ENCODE measurements around the gene DNAI4. TPM values are rescaled to one million over a fixed set of nuclear protein-coding genes. Genes with fewer than 3 reads are reported as not detected.
A peak's percentile ranks its signal among the peaks of the same experiment; 100 is the strongest.

The DNAI4 gene
- total RNA-seq, 1 experiment from 2014 or later, result 2.1 TPM

DNA sequence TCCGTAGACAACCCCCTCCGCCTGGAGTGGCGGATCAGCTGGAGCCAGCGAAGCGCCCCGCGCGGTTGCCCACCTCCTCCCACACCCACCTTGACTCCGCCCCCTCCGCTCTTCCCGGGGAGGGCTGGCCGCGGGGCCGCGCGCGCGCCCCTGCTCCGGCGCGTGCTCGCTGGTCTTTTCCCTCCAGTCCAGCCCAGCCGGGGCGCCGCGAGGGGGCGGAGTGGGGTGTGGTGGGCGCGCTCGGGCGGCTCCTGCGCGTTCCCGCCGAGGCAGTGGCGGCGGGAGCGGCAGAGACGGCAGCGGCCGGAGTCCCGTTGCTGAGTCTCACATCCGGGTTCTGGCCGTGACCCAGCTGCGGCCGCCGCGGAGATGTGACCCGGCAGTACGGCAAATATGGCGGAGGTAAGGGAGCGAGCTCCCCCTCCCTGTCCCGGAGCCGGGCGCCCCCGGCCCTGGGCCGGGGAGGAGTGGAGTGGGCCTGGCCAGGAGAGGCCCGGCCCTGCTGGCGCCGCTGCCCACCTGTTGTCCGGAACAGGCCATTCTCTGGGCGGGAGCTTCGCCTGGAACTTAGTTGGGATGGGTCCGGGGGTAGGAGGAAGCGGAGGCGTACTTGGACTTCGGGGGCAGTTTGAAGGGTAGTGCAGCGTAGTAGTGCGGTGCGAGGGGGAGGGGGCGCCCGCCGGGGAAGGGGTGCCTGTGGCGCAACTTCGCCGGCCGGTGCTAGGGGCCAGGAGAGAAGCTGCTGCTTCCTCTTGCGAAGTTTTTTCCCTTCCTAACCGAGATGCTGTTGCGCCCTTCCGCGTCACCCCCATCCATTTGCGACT lies 5.6 kb upstream of the DNAI4 start (continued):
- TF ChIP-seq, protein P1, sequence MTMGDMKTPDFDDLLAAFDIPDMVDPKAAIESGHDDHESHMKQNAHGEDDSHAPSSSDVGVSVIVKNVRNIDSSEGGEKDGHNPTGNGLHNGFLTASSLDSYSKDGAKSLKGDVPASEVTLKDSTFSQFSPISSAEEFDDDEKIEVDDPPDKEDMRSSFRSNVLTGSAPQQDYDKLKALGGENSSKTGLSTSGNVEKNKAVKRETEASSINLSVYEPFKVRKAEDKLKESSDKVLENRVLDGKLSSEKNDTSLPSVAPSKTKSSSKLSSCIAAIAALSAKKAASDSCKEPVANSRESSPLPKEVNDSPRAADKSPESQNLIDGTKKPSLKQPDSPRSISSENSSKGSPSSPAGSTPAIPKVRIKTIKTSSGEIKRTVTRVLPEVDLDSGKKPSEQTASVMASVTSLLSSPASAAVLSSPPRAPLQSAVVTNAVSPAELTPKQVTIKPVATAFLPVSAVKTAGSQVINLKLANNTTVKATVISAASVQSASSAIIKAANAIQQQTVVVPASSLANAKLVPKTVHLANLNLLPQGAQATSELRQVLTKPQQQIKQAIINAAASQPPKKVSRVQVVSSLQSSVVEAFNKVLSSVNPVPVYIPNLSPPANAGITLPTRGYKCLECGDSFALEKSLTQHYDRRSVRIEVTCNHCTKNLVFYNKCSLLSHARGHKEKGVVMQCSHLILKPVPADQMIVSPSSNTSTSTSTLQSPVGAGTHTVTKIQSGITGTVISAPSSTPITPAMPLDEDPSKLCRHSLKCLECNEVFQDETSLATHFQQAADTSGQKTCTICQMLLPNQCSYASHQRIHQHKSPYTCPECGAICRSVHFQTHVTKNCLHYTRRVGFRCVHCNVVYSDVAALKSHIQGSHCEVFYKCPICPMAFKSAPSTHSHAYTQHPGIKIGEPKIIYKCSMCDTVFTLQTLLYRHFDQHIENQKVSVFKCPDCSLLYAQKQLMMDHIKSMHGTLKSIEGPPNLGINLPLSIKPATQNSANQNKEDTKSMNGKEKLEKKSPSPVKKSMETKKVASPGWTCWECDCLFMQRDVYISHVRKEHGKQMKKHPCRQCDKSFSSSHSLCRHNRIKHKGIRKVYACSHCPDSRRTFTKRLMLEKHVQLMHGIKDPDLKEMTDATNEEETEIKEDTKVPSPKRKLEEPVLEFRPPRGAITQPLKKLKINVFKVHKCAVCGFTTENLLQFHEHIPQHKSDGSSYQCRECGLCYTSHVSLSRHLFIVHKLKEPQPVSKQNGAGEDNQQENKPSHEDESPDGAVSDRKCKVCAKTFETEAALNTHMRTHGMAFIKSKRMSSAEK (CRISPR knock-in tag; IDR thresholded peaks at IDR 0.05; ENCODE audit: borderline replicate concordance), result no peak
- TF ChIP-seq SP1 (CRISPR knock-in tag; conservative IDR thresholded peaks at IDR 0.05) (peak; percentile 67), ESRRA (CRISPR knock-in tag; IDR thresholded peaks at IDR 0.05; ENCODE audit: borderline replicate concordance) (no peak), FOXP4 (CRISPR knock-in tag; IDR thresholded peaks at IDR 0.05) (no peak), ZNF263 (CRISPR knock-in tag; IDR thresholded peaks at IDR 0.05; ENCODE audit: low read depth) (no peak), EMX1 (CRISPR knock-in tag; IDR thresholded peaks at IDR 0.05) (peak; percentile 76; the same call in 1 of the 2 replicates), FOXK1 (CRISPR knock-in tag; IDR thresholded peaks at IDR 0.05) (peak; percentile 16; the same call in 1 of the 2 replicates), ZMAT4 (CRISPR knock-in tag; IDR thresholded peaks at IDR 0.05) (no peak), ZNF416 (CRISPR knock-in tag; IDR thresholded peaks at IDR 0.05) (peak; percentile 98), KAT7 (CRISPR knock-in tag; IDR thresholded peaks at IDR 0.05; ENCODE audit: borderline replicate concordance) (0 out of 2 replicates have a peak, but pooled peaks have one; percentile 79), ZBTB21 (CRISPR knock-in tag; IDR thresholded peaks at IDR 0.05; ENCODE audit: borderline replicate concordance) (no peak; the same call in 1 of the 2 replicates), NFATC4 (CRISPR knock-in tag; IDR thresholded peaks at IDR 0.05) (no peak), GRHL2 (CRISPR knock-in tag; IDR thresholded peaks at IDR 0.05; ENCODE audit: insufficient replicate concordance, severe bottlenecking) (no peak), FOXJ3 (CRISPR knock-in tag; IDR thresholded peaks at IDR 0.05; ENCODE audit: borderline replicate concordance) (no peak), ELF4 (CRISPR knock-in tag; IDR thresholded peaks at IDR 0.05; ENCODE audit: low read depth) (no peak), ATF1 (CRISPR knock-in tag; IDR thresholded peaks at IDR 0.05) (no peak), GABPB1 (CRISPR knock-in tag; IDR thresholded peaks at IDR 0.05) (no peak; the same call in 1 of the 2 replicates), ETV6 (CRISPR knock-in tag; IDR thresholded peaks at IDR 0.05) (no peak), ZNF671 (CRISPR knock-in tag; IDR thresholded peaks at IDR 0.05) (no peak), SMAD4 (CRISPR knock-in tag; IDR thresholded peaks at IDR 0.05) (no peak), GTF2I (CRISPR knock-in tag; conservative IDR thresholded peaks at IDR 0.05) (no peak), E2F1 (CRISPR knock-in tag; IDR thresholded peaks at IDR 0.05) (no peak), TCF7 (CRISPR knock-in tag; IDR thresholded peaks at IDR 0.05; ENCODE audit: low read depth) (no peak)
- TF ChIP-seq, protein P2, sequence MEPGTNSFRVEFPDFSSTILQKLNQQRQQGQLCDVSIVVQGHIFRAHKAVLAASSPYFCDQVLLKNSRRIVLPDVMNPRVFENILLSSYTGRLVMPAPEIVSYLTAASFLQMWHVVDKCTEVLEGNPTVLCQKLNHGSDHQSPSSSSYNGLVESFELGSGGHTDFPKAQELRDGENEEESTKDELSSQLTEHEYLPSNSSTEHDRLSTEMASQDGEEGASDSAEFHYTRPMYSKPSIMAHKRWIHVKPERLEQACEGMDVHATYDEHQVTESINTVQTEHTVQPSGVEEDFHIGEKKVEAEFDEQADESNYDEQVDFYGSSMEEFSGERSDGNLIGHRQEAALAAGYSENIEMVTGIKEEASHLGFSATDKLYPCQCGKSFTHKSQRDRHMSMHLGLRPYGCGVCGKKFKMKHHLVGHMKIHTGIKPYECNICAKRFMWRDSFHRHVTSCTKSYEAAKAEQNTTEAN (CRISPR knock-in tag; IDR thresholded peaks at IDR 0.05), result 0 out of 2 replicates have a peak, but pooled peaks have one; percentile 23
- TF ChIP-seq, protein P3, sequence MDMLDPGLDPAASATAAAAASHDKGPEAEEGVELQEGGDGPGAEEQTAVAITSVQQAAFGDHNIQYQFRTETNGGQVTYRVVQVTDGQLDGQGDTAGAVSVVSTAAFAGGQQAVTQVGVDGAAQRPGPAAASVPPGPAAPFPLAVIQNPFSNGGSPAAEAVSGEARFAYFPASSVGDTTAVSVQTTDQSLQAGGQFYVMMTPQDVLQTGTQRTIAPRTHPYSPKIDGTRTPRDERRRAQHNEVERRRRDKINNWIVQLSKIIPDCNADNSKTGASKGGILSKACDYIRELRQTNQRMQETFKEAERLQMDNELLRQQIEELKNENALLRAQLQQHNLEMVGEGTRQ (CRISPR knock-in tag; IDR thresholded peaks at IDR 0.05), result 0 out of 2 replicates have a peak, but pooled peaks have one; percentile 4
- TF ChIP-seq, protein P4, sequence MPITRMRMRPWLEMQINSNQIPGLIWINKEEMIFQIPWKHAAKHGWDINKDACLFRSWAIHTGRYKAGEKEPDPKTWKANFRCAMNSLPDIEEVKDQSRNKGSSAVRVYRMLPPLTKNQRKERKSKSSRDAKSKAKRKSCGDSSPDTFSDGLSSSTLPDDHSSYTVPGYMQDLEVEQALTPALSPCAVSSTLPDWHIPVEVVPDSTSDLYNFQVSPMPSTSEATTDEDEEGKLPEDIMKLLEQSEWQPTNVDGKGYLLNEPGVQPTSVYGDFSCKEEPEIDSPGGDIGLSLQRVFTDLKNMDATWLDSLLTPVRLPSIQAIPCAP (CRISPR knock-in tag; IDR thresholded peaks at IDR 0.05), result no peak
- TF ChIP-seq, protein P5, sequence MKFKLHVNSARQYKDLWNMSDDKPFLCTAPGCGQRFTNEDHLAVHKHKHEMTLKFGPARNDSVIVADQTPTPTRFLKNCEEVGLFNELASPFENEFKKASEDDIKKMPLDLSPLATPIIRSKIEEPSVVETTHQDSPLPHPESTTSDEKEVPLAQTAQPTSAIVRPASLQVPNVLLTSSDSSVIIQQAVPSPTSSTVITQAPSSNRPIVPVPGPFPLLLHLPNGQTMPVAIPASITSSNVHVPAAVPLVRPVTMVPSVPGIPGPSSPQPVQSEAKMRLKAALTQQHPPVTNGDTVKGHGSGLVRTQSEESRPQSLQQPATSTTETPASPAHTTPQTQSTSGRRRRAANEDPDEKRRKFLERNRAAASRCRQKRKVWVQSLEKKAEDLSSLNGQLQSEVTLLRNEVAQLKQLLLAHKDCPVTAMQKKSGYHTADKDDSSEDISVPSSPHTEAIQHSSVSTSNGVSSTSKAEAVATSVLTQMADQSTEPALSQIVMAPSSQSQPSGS (CRISPR knock-in tag; IDR thresholded peaks at IDR 0.05; ENCODE audit: borderline replicate concordance, low read depth), result no peak
